Effector CD4-positive, alpha-beta T cell (primary cell): Measurements from ENCODE around the gene CCPG1.

ENCODE experiments used
- DNase-seq: peaks from one replicate; pipeline ENCODE4 v3.0.0-alpha.2; 2020

Gene CCPG1

GRCh38 chr15:55381595-55381994 is 26.6 kb downstream of the CCPG1 start:
- no peak for DNase-seq

- no peak for DNase-seq
These were observed 29.1 kb downstream of the CCPG1 start for GRCh38 chr15:55379095-55379494.

- no peak for DNase-seq
These were observed 35.3 kb downstream of the CCPG1 start for GRCh38 chr15:55372701-55373440.

GRCh38 chr15:55366981-55367380 is 41.2 kb downstream of the CCPG1 start:
- DNase-seq: no peak

GRCh38 chr15:55362641-55363040 is 45.5 kb downstream of the CCPG1 start:
- DNase-seq: no peak

- DNase-seq: no peak
These were observed 47.1 kb downstream of the CCPG1 start for GRCh38 chr15:55361048-55361447.

GRCh38 chr15:55360256-55360655 is 47.9 kb downstream of the CCPG1 start:
- no peak for DNase-seq

- DNase-seq: no peak
These were observed 49.7 kb downstream of the CCPG1 start for GRCh38 chr15:55358471-55358870.

- DNase-seq: no peak
These were observed 50.4 kb downstream of the CCPG1 start for GRCh38 chr15:55357774-55358173.

GRCh38 chr15:55356985-55357585 is 51.1 kb downstream of the CCPG1 start:
- no peak for DNase-seq

GRCh38 chr15:55353025-55353424 is 55.1 kb downstream of the CCPG1 start:
- no peak for DNase-seq

GRCh38 chr15:55349282-55349681 is 58.9 kb downstream of the CCPG1 start:
- DNase-seq: no peak

- no peak for DNase-seq
These were observed 59.8 kb downstream of the CCPG1 start for GRCh38 chr15:55348281-55348778.

GRCh38 chr15:55344206-55344605 is 64.0 kb downstream of the CCPG1 start:
- DNase-seq: no peak

GRCh38 chr15:55343168-55343567 is 65.0 kb downstream of the CCPG1 start:
- no peak for DNase-seq

- no peak for DNase-seq
These were observed 71.0 kb downstream of the CCPG1 start for GRCh38 chr15:55337160-55337559.

- DNase-seq: no peak
These were observed 73.2 kb downstream of the CCPG1 start for GRCh38 chr15:55334997-55335396.

GRCh38 chr15:55334371-55334770 is 73.8 kb downstream of the CCPG1 start:
- no peak for DNase-seq

- DNase-seq: no peak
These were observed 80.8 kb downstream of the CCPG1 start for GRCh38 chr15:55327387-55327786.

- DNase-seq: no peak
These were observed 85.7 kb downstream of the CCPG1 start for GRCh38 chr15:55322467-55322866.

GRCh38 chr15:55320963-55321362 is 87.2 kb downstream of the CCPG1 start:
- no peak for DNase-seq

- no peak for DNase-seq
These were observed 88.0 kb downstream of the CCPG1 start for GRCh38 chr15:55320238-55320550.

- DNase-seq: no peak
These were observed 88.5 kb downstream of the CCPG1 start for GRCh38 chr15:55319537-55320237.
